Measurements from ENCODE around the gene ARL6IP5. TPM values are rescaled to one million over a fixed set of nuclear protein-coding genes. Genes with fewer than 3 reads are reported as not detected.

The ARL6IP5 gene
- total RNA-seq, 1 experiment from 2014 or later = 16.9 TPM

DNA sequence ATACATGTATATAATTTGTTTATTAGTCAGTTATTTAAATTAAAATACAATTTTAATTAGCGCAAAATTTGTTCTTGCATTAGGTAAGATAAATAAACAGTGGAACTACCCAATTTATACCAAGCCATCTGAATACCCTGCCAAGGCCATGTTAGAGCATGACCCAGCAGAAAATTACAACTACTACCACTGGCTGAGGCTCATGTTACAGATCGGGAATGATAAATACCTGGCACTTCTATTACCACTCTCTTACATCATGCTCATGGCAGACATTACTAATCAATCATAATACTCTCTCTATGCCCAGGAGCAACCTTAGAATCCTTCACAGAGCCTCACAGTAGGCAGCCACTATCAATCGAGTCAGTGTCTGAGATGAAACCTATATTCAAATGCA, 58.9 kb downstream of the ARL6IP5 start:
- no peak overlapping the region for H2BK12ac ChIP-seq (ENCODE audit: insufficient read length, low read depth, low read length)
- H4K20me1 ChIP-seq (ENCODE audit: control insufficient read depth, insufficient read depth, insufficient read length) = no peaks in the 10 kb centered on the region
- no peaks in the 10 kb centered on the region for H3K9me3 ChIP-seq (ENCODE audit: control insufficient read depth, low read depth, low read length)
- H3K27me3 Mint-ChIP-seq (ENCODE audit: low read depth) = peaks cover 87% of the 10 kb centered on the region
- H3K9me3 Mint-ChIP-seq = no peaks in the 10 kb centered on the region
- H3K27ac Mint-ChIP-seq = no peak overlapping the region
- no peak overlapping the region for H4K5ac ChIP-seq (ENCODE audit: insufficient read length, low read depth, low read length)
- H2AFZ ChIP-seq (ENCODE audit: low read length) = no peak overlapping the region
- no peaks in the 10 kb centered on the region; the same call in 1 of the 2 replicates for H3K4me1 ChIP-seq (ENCODE audit: insufficient read depth, low read length)
- H3K4me3 Mint-ChIP-seq = no peak overlapping the region
- H2BK15ac ChIP-seq (ENCODE audit: low read depth, low read length) = no peak overlapping the region
- WGBS (ENCODE audit: extremely low coverage, insufficient read length, low lambda C conversion rate) = no CpG with 5 or more reads among the region's 3 CpGs
- H3K4ac ChIP-seq (ENCODE audit: low read depth, low read length) = no peak overlapping the region
- peaks cover 12 to 23% of the 10 kb centered on the region in 2 experiments for H3K4me1 Mint-ChIP-seq
- no peak overlapping the region for H3K27ac ChIP-seq (ENCODE audit: insufficient read length, low read depth, low read length)
- H4K91ac ChIP-seq (ENCODE audit: insufficient read length, low read depth, low read length) = no peak overlapping the region
- H3K14ac ChIP-seq (ENCODE audit: insufficient read depth, low read length) = no peak overlapping the region
- no peak overlapping the region for H3K56ac ChIP-seq (ENCODE audit: insufficient read length, low read depth, low read length)
- H2BK5ac ChIP-seq (ENCODE audit: insufficient read length, low read length) = no peak overlapping the region
- H3K18ac ChIP-seq (ENCODE audit: insufficient read length, low read depth, low read length) = no peak overlapping the region
- H3T11ph ChIP-seq (ENCODE audit: low read length) = no peak overlapping the region
- H3K9ac ChIP-seq (ENCODE audit: extremely low read depth, insufficient read length, low read length) = no peak overlapping the region
- TF ChIP-seq, protein P1, sequence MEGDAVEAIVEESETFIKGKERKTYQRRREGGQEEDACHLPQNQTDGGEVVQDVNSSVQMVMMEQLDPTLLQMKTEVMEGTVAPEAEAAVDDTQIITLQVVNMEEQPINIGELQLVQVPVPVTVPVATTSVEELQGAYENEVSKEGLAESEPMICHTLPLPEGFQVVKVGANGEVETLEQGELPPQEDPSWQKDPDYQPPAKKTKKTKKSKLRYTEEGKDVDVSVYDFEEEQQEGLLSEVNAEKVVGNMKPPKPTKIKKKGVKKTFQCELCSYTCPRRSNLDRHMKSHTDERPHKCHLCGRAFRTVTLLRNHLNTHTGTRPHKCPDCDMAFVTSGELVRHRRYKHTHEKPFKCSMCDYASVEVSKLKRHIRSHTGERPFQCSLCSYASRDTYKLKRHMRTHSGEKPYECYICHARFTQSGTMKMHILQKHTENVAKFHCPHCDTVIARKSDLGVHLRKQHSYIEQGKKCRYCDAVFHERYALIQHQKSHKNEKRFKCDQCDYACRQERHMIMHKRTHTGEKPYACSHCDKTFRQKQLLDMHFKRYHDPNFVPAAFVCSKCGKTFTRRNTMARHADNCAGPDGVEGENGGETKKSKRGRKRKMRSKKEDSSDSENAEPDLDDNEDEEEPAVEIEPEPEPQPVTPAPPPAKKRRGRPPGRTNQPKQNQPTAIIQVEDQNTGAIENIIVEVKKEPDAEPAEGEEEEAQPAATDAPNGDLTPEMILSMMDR (conservative IDR thresholded peaks at IDR 0.05) = no peak
- H4K8ac ChIP-seq (replicated peaks; ENCODE audit: insufficient read length, low read depth, low read length) = no peak overlapping the region
- H3K23ac ChIP-seq (ENCODE audit: insufficient read length, low read depth, low read length) = no peak overlapping the region
- no peaks in the 10 kb centered on the region for H3K79me1 ChIP-seq (ENCODE audit: insufficient read depth, low read depth, low read length, poor library complexity, severe bottlenecking)
- peaks cover 4% of the 10 kb centered on the region; the same call in 1 of the 2 replicates for H3K27me3 ChIP-seq (ENCODE audit: insufficient read depth, low read length)
- no peak for DNase-seq
- no peak overlapping the region for H2AK5ac ChIP-seq (ENCODE audit: insufficient read length, low read length)
- no peaks in the 10 kb centered on the region for H3K23me2 ChIP-seq (ENCODE audit: insufficient read length, low read depth, low read length, poor library complexity, severe bottlenecking)
- H3K36me3 Mint-ChIP-seq (ENCODE audit: insufficient read depth in 1 of 3, low read depth in 3 of 3) = no peaks in the 10 kb centered on the region
- H2BK20ac ChIP-seq (ENCODE audit: low read depth, low read length, poor library complexity, severe bottlenecking) = no peak overlapping the region
- H2BK120ac ChIP-seq (ENCODE audit: low read depth, low read length, poor library complexity, severe bottlenecking) = no peak overlapping the region
- no peak overlapping the region for H3K4me2 ChIP-seq (ENCODE audit: insufficient read depth, insufficient read length, low read length)
- no peaks in the 10 kb centered on the region for H3K79me2 ChIP-seq (ENCODE audit: insufficient read depth, low read length)

Data from H9 (cell line).